D341Med (cell line): Measurements from ENCODE around the gene TIMM23.
A peak's percentile ranks its signal among the peaks of the same experiment; 100 is the strongest.
"Not testable (repeated sequence)": the region's sequence is repeated elsewhere in the genome, so short reads cannot be mapped to it uniquely, and the experiment has no call there.

Experiments
- DNase-seq: peaks from one replicate; pipeline ENCODE4 v3.0.0; 2012; ENCODE audit warnings: low spot score

Gene TIMM23

GRCh38 chr10:45997557-45997956, 25.3 kb downstream of the TIMM23 start:
- DNase-seq = no peak

DNA sequence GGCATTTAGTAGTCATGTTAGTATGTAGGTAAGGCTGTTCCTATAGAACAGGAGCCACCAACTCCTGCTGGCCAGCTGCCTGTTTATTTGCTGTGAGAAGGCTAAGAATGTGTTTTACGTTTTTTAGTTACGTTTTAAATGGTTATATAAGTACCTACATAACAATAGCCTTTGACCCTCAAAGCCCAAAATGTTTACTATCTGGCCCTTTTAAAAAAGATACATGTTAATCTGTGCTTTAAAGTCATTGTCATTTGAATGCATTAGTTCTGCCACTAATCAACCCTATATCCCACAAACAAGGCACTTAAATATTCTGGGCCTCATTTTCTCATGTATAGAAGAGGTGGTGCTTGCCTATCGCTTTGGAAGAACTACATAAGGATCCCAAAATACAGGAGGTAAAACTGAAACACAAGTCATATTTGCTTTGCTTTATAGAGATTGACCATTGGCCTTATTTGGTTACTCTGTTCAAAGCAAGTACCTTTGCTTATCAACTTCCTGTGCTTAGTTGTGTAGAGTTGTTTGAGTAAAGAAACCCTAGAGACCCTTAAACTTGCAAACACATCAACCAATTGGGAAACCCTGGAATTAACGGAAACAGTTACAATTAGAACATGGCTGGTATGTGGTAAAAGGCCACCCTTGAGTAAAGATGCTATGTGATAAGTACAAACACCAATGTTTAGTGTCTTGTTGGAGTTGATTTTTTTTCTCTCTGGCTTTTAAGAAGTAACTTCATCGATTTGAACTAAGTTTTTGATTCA, 25.9 kb downstream of the TIMM23 start:
- DNase-seq = no peak

DNA sequence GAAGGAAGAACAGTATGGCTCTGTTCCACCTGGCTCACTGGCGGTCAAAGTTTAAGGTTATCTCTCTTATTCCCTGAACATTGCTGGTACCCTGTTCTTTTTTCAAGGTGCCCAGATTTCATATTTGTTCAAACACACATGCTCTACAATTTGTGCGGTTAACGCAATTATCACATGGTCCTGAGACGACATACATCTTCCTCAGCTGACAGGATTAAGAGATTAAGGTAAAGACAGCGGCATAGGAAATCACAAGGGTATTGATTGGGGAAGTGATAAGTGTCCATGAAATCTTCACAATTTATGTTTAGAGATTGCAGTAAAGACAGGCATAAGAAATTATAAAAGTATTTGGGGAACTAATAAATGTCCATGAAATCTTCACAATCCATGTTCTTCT, 27.7 kb downstream of the TIMM23 start:
- not testable (repeated sequence) for DNase-seq

DNA sequence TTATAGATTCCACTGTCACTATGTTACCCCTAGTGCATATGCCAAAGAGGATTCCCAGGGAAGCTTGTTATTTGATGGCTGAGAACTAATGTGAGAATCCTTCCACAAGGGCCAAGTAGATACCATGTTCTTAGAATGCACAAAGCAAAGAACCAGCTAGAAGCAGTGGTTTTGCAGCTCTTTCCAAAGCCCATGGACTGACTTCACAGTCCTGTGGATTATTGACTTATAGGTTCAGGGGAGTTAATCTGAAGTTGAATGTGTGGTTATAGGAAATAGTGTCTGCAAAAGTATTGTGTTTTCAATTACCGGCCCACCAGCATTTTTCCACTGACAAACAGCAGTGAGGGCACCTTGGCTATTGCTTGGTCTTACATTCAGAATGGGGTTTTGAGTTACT, 28.2 kb downstream of the TIMM23 start:
- DNase-seq = no peak

DNA sequence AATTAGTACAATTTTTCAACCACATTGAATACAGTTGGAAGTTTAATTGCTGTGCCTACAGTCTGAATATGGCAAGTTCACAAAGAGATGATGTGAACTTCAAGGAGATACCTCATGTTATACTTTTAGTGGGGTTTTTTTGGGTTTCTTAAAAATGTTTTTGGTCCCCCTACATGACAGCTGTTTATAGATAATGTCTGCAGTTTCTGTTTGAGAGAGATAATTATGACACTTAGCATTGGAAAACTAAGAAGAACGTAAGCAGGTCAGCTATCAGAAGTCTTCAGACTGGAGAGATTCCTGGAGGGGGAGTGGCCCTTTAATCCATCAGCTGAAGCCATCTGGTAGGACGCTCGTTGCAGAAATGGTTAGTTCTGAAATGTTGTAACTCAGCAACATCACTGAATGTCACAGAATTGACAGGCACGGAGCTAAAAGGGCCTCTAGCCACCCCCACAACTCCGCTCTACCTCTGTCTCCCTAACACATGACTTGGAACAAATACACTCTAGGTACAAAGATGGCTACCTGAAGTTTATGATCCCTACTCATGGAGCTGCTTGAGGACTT, 29.0 kb downstream of the TIMM23 start:
- peak; percentile 41 for DNase-seq

DNA sequence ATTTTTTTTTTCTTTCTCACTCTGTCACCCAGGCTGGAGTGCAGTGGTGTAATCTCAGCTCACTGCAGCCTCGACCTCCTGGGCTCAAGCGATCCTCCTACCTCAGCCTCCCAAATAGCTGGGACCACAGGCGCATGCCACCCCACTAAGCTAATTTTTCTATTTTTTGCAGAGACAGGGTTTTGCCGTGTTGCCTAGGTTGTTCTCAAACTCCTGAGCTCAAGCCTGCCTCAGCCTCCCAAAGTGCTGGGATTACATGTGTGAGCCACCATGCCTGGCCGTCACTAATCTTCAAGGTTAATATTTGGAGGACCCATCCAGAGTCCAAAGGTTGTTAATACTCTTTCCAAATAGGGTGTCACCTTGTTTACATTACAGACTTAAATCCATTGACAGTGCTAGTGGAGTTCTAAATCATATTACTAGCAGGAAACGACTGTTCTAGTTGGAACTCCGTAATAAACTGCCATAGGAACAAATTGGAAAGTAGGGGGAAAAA, 29.9 kb downstream of the TIMM23 start:
- DNase-seq = not testable (repeated sequence)

- no peak for DNase-seq
These were observed 30.8 kb downstream of the TIMM23 start for GRCh38 chr10:46002916-46003693.

DNA sequence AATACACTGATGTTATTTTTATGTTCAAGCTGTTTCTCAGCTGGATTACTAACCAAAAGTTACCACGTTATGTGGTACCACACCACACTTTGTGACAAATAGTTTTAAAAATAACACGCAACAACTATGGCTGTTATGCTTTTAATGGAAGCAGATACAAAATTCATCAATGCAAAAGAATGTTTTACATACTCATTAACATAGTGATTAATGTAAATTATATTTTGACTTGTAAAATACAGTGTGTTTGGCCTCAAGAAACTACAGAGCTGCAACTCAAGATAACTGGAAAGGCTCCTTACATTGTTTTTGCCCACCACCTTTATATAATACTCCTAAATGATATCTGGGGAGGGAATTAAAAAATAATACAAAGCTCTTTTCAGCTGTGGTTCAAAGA, 32.7 kb downstream of the TIMM23 start:
- no peak for DNase-seq

- DNase-seq = no peak
These were observed 33.1 kb downstream of the TIMM23 start for GRCh38 chr10:46005383-46005782.

GRCh38 chr10:46006219-46006618, 33.9 kb downstream of the TIMM23 start:
- no peak for DNase-seq

DNA sequence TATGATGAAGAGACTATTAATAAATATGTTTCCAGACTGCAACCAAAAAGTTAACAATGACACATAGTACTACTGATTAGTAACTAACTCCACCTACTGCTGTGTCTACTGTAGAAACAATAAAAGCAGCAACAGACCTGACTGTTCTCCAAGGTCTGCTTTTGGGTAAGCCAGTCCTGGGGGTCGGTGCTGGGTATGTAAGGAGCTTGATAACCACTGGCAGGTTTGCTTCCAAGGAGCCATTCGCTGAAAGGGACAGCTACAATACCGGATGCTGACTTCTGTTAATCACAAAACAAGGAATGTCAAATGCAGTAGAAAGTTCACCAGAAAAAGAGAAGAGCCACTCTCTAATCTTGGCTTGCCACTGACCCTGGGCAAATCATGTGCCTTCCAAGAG, 40.5 kb downstream of the TIMM23 start:
- no peak for DNase-seq

DNA sequence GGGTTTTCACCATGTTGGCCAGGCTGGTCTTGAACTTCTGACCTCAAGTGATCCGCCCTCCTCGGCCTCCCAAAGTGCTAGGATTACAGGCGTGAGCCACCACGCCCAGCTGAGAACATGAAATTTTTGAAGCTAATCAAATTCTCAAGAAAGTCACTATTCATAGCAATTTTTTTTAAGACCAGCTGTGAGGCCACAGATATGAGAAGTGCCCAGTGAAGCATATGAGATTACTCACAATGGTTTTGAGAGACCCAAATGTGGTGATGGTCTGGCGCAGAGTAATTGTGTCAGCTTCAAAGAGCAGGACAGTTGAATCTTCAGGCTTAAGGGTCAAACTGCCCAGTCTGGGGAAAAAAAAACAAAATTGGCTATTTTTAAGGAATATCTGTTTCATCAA, 41.9 kb downstream of the TIMM23 start:
- DNase-seq = no peak

GRCh38 chr10:46014683-46015405, 42.6 kb downstream of the TIMM23 start:
- no peak for DNase-seq

DNA sequence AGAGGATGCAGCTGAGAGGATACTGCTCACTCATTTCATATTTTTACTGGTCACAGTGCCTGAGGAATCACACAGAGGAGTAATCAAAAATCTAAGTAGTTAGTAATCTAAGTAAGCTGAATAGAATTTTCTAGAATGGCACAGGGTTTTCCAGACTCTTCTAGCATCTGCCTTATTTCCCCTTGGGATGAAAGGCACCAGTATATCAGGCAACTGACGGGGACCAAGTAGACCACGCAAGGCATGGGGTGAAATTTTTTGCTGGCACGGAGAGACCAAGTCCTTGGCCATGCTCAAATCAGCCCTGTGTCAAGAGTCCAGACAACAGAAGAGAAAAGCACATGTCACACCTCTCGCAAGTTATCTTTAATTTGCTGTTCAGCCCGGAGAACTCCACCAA, 43.9 kb downstream of the TIMM23 start:
- DNase-seq = no peak

DNA sequence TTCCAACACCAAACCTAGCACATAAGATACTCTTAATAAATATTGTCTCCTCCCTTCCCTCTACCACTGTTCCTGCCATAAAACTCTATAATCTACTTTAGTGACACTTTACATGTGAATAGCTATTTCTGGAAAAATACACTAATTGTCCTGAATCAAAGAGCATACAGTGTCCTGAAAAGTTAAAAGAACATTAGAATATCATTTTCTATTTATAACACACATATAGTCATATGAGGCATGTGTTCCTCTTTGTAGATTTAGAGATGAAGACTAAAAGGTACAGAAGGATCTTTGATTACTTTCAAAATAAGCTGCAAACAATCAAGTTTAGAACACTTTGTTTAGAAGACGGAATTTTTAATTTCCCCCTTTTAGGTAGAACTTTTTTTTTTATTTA, 44.5 kb downstream of the TIMM23 start:
- no peak for DNase-seq

DNA sequence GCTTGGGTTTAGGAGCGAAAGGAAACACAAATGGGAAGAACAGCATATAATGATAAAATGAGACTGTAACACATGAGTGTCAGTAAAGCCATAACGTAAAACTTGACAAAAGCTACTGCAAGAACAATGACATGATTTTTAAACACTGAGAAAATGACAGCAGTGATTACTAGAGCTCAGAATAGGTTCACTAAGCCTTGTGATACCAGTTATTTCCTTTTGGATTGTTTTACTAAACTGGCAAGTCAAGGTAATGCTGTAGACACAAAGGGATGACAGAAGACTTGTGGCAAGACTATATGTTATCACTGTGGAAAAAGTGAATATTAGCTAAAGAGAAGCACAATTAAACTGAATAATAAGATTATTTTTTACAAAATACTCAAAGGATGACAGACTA, 45.4 kb downstream of the TIMM23 start:
- no peak for DNase-seq

DNA sequence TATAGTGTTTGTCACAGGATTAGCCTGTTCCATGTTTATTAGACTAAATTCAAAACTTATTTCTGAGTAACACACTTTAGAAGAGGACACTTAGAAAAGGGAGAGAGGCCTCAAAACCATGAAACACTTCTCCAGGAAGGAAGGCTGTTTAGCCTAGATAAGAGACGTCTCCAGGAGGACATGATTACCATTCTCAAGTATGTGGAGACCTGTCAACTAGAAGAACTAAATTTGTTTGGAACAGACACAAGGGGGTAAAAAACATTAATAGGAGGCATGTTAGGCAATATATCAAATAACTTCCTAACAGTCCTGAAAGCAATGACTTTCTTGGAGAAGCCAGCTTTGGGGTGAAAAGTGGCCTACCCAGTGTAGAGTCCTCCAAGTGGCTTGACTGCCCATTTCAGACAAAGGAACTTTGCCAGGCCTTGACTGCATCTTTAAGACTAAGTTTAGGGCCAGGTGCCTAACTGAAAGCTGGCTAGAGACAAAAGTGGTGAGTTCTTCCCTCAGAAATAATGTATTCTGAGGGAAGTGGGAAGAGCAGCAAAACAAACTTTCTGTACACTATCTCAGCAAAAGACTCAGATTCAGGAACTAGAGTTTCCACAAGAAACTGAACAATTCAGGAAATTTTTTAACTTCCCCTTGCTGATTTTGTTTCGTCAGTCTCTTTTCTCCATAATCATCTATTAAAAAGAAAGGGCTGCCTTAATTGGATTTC, 46.3 kb downstream of the TIMM23 start:
- DNase-seq = no peak

DNA sequence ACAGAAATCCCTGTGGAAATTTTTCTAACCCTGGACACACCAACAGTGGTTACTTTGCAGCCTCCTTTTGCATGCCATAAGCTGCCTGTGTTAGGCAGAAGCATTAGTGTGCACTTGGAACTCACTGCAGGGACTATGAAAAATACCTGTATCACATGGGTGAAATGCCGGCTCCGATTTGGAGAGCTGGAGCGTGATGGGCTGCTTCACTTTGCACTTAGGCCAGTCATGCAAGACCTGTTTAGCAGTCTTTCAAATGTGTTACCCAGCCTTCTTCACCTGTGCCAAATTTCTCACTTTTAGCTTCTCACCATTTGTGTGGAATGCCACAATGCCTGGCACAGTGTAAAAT, 46.9 kb downstream of the TIMM23 start:
- DNase-seq = no peak

GRCh38 chr10:46019569-46020343, 47.5 kb downstream of the TIMM23 start:
- DNase-seq = no peak

DNA sequence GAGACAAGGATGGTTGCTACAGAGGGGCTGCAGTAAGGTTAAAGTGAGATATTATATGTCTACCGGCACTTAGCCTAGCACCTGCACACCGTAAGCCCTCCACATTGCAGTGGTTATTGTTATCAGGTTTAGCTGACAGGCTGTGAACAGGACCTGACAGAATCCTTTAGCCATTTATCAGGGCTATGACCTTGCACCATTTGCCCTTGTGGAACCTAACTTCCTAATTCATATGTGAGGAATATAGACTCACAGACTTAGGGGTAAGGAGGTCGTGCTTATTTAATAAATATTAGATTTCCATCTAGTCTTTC, 48.0 kb downstream of the TIMM23 start:
- DNase-seq = no peak
